ENCODE results near the gene TENT4B.

- TF ChIP-seq CTCF (IDR thresholded peaks at IDR 0.05; ENCODE audit: low read length) (no peak), EZH2 (IDR thresholded peaks at IDR 0.05; ENCODE audit: borderline replicate concordance, low read length) (no peak)
Measured at GRCh38 chr16:50267651-50268050, 114.5 kb downstream of the TENT4B start.

Measured in OCI-LY1 (cell line).